Ovary (tissue), 9 donors: ENCODE data around the gene VIPR2. TPM values are rescaled to one million over a fixed set of nuclear protein-coding genes. Genes with fewer than 3 reads are reported as not detected.
"Not testable (repeated sequence)": the region's sequence is repeated elsewhere in the genome, so short reads cannot be mapped to it uniquely, and the experiment has no call there.

Experiments
- DNase-seq, 5 donors: peaks; one replicate each; pipeline ENCODE4 v3.0.0-alpha.2; 2019 to 2020
- H3K27ac ChIP-seq, 2 donors: fragments of 200-600 bp; one replicate each; pipeline versions ENCODE4 v1.5.1 to v1.8.0; 2019 to 2022
- H3K27me3 ChIP-seq: fragments of 200-600 bp; one replicate; pipeline ENCODE4 v1.8.0; 2022
- H3K36me3 ChIP-seq: fragments of 200-600 bp; sonication (generic); one replicate; pipeline ENCODE4 v1.5.1; 2019
- H3K4me1 ChIP-seq: one replicate; pipeline ENCODE4 v1.8.1; 2013; ENCODE audit warnings: mild to moderate bottlenecking, moderate library complexity; ENCODE audit not compliant: insufficient read depth
- H3K4me3 ChIP-seq: fragments of 200-600 bp; sonication (generic); one replicate; pipeline ENCODE4 v1.5.1; 2017
- H3K9me3 ChIP-seq, 2 donors: fragments of 200-600 bp in 1 of 2; sonication (generic) in 1 of 2; one replicate each; pipeline versions ENCODE4 v1.5.1 to v1.8.1; 2013 to 2019; ENCODE audit warnings: mild to moderate bottlenecking in 1 of 2, moderate library complexity in 1 of 2
- CTCF ChIP-seq, 3 donors: fragments of 450-650 bp in 2 of 3; fragments of 200-600 bp in 1 of 3; IDR thresholded peaks; one replicate each; pipeline versions ENCODE4 v1.5.1 to v1.8.0; 2016 to 2022; ENCODE audit warnings: antibody characterized with exemption in 3 of 3, mild to moderate bottlenecking in 1 of 3
- EP300 ChIP-seq: sonication (generic); formaldehyde crosslinking; IDR thresholded peaks from one replicate; pipeline ENCODE4 v1.6.1; 2017; ENCODE audit warnings: antibody characterized with exemption
- POLR2A ChIP-seq: fragments of 450-650 bp; IDR thresholded peaks from one replicate; pipeline ENCODE4 v1.6.1; 2017; ENCODE audit warnings: antibody characterized with exemption, mild to moderate bottlenecking, moderate library complexity
- WGBS, 3 donors: extraction: QIAGEN DNeasy Blood & Tissue Kit in 1 of 3; methylation state at CpG; one replicate each; pipeline versions ENCODE4 v1.1.5 to v1.1.7; 2013 to 2017; 5-methylcytosine and 5-hydroxymethylcytosine counted together
- intact Hi-C, 4 donors: fragments of 100-400 bp; cut with DNase I; formaldehyde crosslinking; loops; one replicate each; pipeline versions ENCODE4 v1.11.0 to v1.15.1; 2022 to 2023
- polyA plus RNA-seq, 2 donors: library from polyadenylated mRNA; stranded (reverse); fragments of 200-250 nt in 1 of 2; fragments of 350-450 nt in 1 of 2; fragmentation: Illumina TruSeq in 1 of 2; extraction: RNeasy Lipid Tissue Mini Kit (QIAGEN cat#74804) in 1 of 2; gene quantifications; one replicate each; pipeline ENCODE4 v1.2.3, GENCODE V29; 2013 to 2014
- total RNA-seq, 7 donors: library from RNA; depleted of rRNA in 2 of 7; stranded (reverse); fragments of >200 nt in 2 of 7; fragmentation: NEBNext Ultra II Directional in 3 of 7; extraction: Animal tissue kit (Norgen Biotek cat#: 25700) in 3 of 7; gene quantifications; one replicate each; pipeline versions ENCODE4 v1.1.0 to v1.2.4, GENCODE V29; 2016 to 2023
- donor health status: DM: no; HTN: no; CAD: no; lungs with moderate emphysema.
- donor health status: DM: no; HTN: no; CAD: no.
- donor health status: Bipolar disorder and iron deficiency.
- donor health status: DM: yes; HTN: yes; CAD: no.
- donor health status: DM: no; HTN: no; CAD: no.
- donor health status: DM: yes; HTN: yes; CAD: no.

VIPR2 gene
- total and polyA plus RNA-seq, 9 donors = 3.6 to 18.0 (median 9.0) TPM

DNA sequence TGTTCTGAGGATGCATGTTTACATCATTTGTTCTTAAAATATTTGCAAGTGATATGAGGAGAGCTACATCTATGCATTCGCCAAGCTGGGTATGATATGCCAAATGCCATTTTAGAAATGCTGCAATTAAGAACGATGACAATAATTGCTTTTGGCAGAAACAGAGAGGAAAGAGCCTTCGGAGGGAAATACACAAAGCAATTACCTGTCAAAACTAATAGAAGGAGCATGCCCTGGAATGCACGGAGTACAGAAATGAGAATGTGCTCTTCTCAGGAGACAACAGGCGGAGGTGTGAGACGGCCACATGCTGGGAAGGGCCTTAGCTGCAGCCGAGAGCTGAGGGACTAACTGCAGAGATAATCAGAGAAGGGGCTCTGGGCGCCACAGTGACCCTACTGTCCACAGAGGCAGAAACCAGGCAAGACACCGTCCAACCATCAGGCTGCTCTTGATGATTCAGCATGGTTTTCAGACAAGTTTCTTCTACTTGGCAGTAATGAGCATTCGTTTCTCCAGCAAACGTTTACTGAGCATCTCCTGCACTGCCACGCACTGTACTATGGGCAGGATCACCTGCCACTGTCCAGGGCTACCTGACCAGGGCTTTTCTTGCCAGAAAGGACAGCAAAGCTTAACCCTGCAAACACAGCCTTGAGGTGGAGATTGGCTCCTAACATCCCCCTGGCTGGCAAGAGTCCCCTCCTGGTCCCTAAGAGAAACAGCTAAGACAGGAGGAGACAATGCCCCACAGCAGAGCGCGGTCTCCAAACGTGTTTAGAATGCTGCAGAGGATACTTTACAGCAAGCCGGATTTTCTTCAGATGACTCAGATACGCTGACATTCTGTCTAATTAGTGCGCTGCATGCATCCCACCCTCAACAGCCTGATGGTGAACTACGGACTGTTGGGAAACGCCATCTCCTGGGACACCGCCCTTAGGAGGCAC lies 18.1 kb downstream of the VIPR2 start:
- no peaks in the 10 kb centered on the region for H3K4me1 ChIP-seq
- H3K9me3 ChIP-seq = no peaks in the 10 kb centered on the region
- peak in 1 of 5 donors; percentile 21 for DNase-seq
- WGBS, 3 donors = 76 to 83% (median 81%) methylated on average over 21 of the region's 21 CpGs
- no peak for TF ChIP-seq POLR2A
- no peak for TF ChIP-seq EP300
- TF ChIP-seq CTCF (IDR thresholded peaks at IDR 0.05) = no peak
- no peaks in the 10 kb centered on the region for H3K36me3 ChIP-seq
- H3K27ac ChIP-seq = no peak overlapping the region
- H3K4me3 ChIP-seq = no peak overlapping the region
- no peaks in the 10 kb centered on the region for H3K27me3 ChIP-seq
- intact Hi-C loops = no loop called here

GRCh38 chr7:159125955-159126270 lies 18.8 kb downstream of the VIPR2 start:
- Histone ChIP-seq H3K4me3 (no peak overlapping the region), H3K27me3 (no peaks in the 10 kb centered on the region), H3K36me3 (no peaks in the 10 kb centered on the region), H3K4me1 (no peaks in the 10 kb centered on the region), H3K27ac (no peak overlapping the region), H3K9me3 (no peaks in the 10 kb centered on the region)
- intact Hi-C loops = no loop called here
- no peak for DNase-seq
- WGBS, 3 donors = 26 to 30% (median 28%) methylated on average over 3 of the region's 3 CpGs
- no peak for TF ChIP-seq POLR2A
- no peak for TF ChIP-seq EP300
- no peak for TF ChIP-seq CTCF (IDR thresholded peaks at IDR 0.05)

- Histone ChIP-seq H3K9me3 (no peaks in the 10 kb centered on the region), H3K27me3 (no peaks in the 10 kb centered on the region), H3K27ac (no peak overlapping the region), H3K4me3 (no peak overlapping the region), H3K4me1 (no peaks in the 10 kb centered on the region), H3K36me3 (no peaks in the 10 kb centered on the region)
- intact Hi-C loops = no loop called here
- no peak for TF ChIP-seq POLR2A
- no peak for TF ChIP-seq EP300
- TF ChIP-seq CTCF (IDR thresholded peaks at IDR 0.05) = no peak
- WGBS, 3 donors = 69 to 79% (median 72%) methylated on average over 9 of the region's 9 CpGs
- peak in 2 of 5 donors; percentile 6 to 23 for DNase-seq
Observed at GRCh38 chr7:159125104-159125954, 19.3 kb downstream of the VIPR2 start.

DNA sequence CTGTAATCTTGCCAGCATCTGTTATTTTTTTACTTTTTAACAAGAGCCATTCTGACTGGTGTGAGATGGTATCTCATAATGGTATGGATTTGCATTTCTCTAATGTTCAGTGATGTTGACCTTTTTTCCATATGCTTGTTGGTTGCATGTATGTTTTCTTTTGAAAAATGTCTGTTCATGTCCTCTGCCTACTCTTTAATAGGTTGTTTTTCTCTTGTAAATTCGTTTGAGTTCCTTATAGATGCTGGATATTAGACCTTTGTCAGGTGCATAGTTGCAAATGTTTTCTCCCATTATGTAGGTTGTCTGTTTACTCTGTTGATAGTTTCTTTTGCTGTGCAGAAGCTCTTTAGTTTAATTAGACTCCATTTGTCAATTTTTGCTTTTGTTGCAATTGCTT lies 20.9 kb downstream of the VIPR2 start:
- H3K36me3 ChIP-seq, DNase-seq, intact Hi-C loops, H3K4me3 ChIP-seq, H3K27me3 ChIP-seq, H3K4me1 ChIP-seq, H3K9me3 ChIP-seq, H3K27ac ChIP-seq: not testable (repeated sequence)
- WGBS, 3 donors = 80 to 84% (median 81%) methylated on average over 1 of the region's 1 CpG

DNA sequence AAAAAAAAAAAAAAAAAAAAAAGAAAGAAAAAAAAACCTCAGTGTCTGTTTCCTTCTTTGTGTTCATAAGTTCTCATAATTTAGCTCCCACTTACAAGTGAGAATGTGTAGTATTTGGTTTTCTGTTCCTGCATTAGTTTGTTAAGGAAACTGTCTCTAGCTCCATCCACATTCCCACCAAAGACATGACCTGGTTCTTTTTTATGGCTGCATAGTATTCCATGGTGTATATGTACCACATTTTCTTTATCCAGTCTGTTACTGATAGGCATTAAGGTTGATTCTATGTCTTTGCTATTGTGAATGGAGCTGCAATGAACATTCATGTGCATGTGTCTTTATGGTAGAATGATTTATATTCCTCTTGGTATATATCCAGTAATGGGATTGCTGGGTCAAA lies 21.4 kb downstream of the VIPR2 start:
- H3K9me3 ChIP-seq, H3K27ac ChIP-seq, DNase-seq, intact Hi-C loops, H3K4me3 ChIP-seq, H3K27me3 ChIP-seq, H3K4me1 ChIP-seq, H3K36me3 ChIP-seq: not testable (repeated sequence)
